Measurements from ENCODE around the gene PPFIA3.
"Not testable (repeated sequence)": the region's sequence is repeated elsewhere in the genome, so short reads cannot be mapped to it uniquely, and the experiment has no call there.

The PPFIA3 gene

GRCh38 chr19:49142866-49143335 is 23.6 kb downstream of the PPFIA3 start:
- no peak overlapping the region for H3K27ac Mint-ChIP-seq
- H3K36me3 Mint-ChIP-seq (ENCODE audit: low read depth), result no peaks in the 10 kb centered on the region
- peak overlapping the region; percentile 71 for H3K4me3 Mint-ChIP-seq
- intact Hi-C loops (cut with micrococcal nuclease), result no loop called here
- peaks cover 52% of the 10 kb centered on the region for H3K27me3 Mint-ChIP-seq
- peaks cover 24% of the 10 kb centered on the region for H3K4me1 Mint-ChIP-seq (ENCODE audit: low read depth)
- no peaks in the 10 kb centered on the region for H3K9me3 Mint-ChIP-seq

- peaks cover 48% of the 10 kb centered on the region for H3K4me1 Mint-ChIP-seq (ENCODE audit: low read depth)
- peak overlapping the region; percentile 45 for H3K4me3 Mint-ChIP-seq
- no peaks in the 10 kb centered on the region for H3K36me3 Mint-ChIP-seq (ENCODE audit: low read depth)
- intact Hi-C loops (cut with micrococcal nuclease), result loop anchor here (2.0 kb wide), 1 partner anchor 49 kb away; no protein-coding TSS in a partner anchor
- H3K27me3 Mint-ChIP-seq, result peaks cover 77% of the 10 kb centered on the region
- no peak overlapping the region for H3K27ac Mint-ChIP-seq
- no peaks in the 10 kb centered on the region for H3K9me3 Mint-ChIP-seq
Measured at GRCh38 chr19:49145573-49146407, 26.4 kb downstream of the PPFIA3 start.

DNA sequence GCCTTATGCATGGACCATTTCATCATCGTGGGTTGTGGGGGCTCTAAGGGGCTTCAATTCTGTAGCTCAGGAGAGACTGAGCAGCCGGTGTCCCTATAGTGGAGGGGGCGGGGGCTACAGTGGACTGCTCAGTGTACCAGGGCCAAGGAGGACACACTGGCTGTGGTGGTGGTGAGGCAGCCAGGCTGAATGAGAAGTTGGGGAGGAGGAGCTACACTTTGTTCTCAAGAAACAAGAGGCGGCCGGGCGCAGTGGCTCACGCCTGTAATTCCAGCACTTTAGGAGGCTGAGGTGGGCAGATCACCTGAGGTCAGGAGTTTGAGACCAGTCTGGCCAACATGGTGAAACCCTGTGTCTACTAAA is 27.0 kb downstream of the PPFIA3 start:
- H3K27me3 Mint-ChIP-seq, result peaks cover 80% of the 10 kb centered on the region
- not testable (repeated sequence) for H3K36me3 Mint-ChIP-seq (ENCODE audit: low read depth); H3K27ac Mint-ChIP-seq; H3K4me3 Mint-ChIP-seq; H3K9me3 Mint-ChIP-seq
- peaks cover 49% of the 10 kb centered on the region for H3K4me1 Mint-ChIP-seq (ENCODE audit: low read depth)
- intact Hi-C loops (cut with micrococcal nuclease), result loop anchor here (2.0 kb wide), 1 partner anchor 50 kb away; no protein-coding TSS in a partner anchor

GRCh38 chr19:49148044-49148682 is 28.8 kb downstream of the PPFIA3 start:
- H3K36me3 Mint-ChIP-seq (ENCODE audit: low read depth), result no peaks in the 10 kb centered on the region
- H3K4me3 Mint-ChIP-seq, result peak overlapping the region; percentile 57
- intact Hi-C loops (cut with micrococcal nuclease), result loop anchor here (2.0 kb wide), 1 partner anchor 29 kb away; the partner anchor contains the start of genes C19orf73 and PPFIA3
- H3K27me3 Mint-ChIP-seq, result peaks cover 81% of the 10 kb centered on the region
- no peak overlapping the region for H3K27ac Mint-ChIP-seq
- peaks cover 53% of the 10 kb centered on the region for H3K4me1 Mint-ChIP-seq (ENCODE audit: low read depth)
- no peaks in the 10 kb centered on the region for H3K9me3 Mint-ChIP-seq

DNA sequence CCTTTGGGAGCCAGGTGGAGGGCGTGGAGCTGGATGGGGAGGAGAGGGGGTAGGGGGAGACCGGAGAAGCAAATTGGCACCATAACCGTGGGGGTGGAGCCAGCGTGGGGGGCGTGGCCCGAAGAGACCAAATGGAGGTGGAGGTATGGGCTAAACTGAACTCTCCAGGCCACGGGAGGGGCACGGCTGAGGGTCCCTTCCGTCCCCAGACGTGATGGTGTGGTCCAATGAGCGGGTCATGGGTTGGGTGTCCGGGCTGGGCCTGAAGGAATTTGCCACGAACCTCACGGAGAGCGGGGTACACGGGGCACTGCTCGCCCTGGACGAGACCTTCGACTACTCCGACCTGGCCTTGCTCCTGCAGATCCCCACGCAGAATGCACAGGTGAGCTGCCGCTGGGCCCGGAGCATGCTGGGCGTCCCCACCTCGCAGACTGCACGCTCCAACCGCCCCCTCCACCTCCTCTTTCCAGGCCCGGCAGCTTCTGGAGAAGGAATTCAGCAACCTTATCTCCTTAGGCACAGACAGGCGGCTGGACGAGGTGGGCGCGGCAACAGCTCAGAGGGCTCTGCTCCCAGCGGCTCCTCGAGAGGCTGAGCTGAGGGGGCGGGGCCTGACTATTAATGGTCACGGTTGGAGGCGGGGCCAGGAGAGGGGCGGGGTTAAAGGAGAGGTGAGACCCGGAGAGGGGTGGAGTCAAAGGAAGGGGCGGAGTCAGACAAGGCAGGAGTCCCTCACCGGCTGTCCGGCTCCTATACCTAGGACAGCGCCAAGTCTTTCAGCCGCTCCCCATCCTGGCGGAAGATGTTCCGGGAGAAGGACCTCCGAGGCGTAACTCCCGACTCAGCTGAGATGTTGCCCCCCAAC is 29.7 kb downstream of the PPFIA3 start:
- no peaks in the 10 kb centered on the region for H3K36me3 Mint-ChIP-seq (ENCODE audit: low read depth)
- peaks cover 4% of the 10 kb centered on the region for H3K9me3 Mint-ChIP-seq
- intact Hi-C loops (cut with micrococcal nuclease), result loop anchor here (2.0 kb wide), 1 partner anchor 30 kb away; the partner anchor contains the start of genes C19orf73 and PPFIA3
- H3K4me1 Mint-ChIP-seq (ENCODE audit: low read depth), result peaks cover 59% of the 10 kb centered on the region
- H3K27me3 Mint-ChIP-seq, result peaks cover 86% of the 10 kb centered on the region
- H3K4me3 Mint-ChIP-seq, result peak overlapping the region; percentile 85
- peak overlapping the region; percentile 87 for H3K27ac Mint-ChIP-seq

DNA sequence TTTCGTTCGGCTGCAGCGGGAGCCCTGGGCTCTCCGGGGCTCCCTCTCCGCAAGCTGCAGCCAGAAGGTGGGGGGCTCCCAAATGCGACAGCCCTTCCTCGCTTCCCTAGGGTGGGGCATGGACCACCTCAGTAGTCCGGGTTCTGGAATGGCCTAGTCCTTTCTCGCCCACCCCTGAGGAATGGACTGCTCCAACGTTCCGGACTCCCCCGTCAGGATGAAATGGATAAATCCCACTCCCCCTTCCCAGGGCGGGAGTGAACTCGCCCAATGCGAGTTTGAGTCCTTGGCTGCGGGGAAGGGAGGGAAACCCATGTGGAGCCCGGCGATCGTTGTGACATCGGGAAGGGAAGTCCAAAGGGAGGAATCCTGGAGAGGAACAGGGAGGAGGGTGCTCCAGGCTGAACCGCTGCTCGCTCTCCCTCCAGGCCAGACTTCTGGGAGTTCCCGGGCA is 30.3 kb downstream of the PPFIA3 start:
- intact Hi-C loops (cut with micrococcal nuclease), result loop anchor here (2.0 kb wide), 1 partner anchor 31 kb away; the partner anchor contains the start of genes C19orf73 and PPFIA3
- Mint-ChIP-seq H3K27me3 (peaks cover 93% of the 10 kb centered on the region), H3K9me3 (peaks cover 11% of the 10 kb centered on the region)

GRCh38 chr19:49150106-49150943 is 31.0 kb downstream of the PPFIA3 start:
- peak overlapping the region; percentile 85 for H3K4me3 Mint-ChIP-seq
- H3K36me3 Mint-ChIP-seq (ENCODE audit: low read depth), result no peaks in the 10 kb centered on the region
- peaks cover 97% of the 10 kb centered on the region for H3K27me3 Mint-ChIP-seq
- peaks cover 68% of the 10 kb centered on the region for H3K4me1 Mint-ChIP-seq (ENCODE audit: low read depth)
- peaks cover 13% of the 10 kb centered on the region for H3K9me3 Mint-ChIP-seq
- peak overlapping the region; percentile 87 for H3K27ac Mint-ChIP-seq
- intact Hi-C loops (cut with micrococcal nuclease), result no loop called here

More for the DNA sequence above, 30.3 kb downstream of the PPFIA3 start:
- H3K4me1 Mint-ChIP-seq (ENCODE audit: low read depth), result peaks cover 61% of the 10 kb centered on the region
- peak overlapping the region; percentile 87 for H3K27ac Mint-ChIP-seq
- no peaks in the 10 kb centered on the region for H3K36me3 Mint-ChIP-seq (ENCODE audit: low read depth)
- peak overlapping the region; percentile 85 for H3K4me3 Mint-ChIP-seq

GRCh38 chr19:49150944-49151243 is 31.6 kb downstream of the PPFIA3 start:
- intact Hi-C loops (cut with micrococcal nuclease), result no loop called here
- Mint-ChIP-seq H3K9me3 (peaks cover 13% of the 10 kb centered on the region), H3K27me3 (peaks cover 97% of the 10 kb centered on the region), H3K27ac (no peak overlapping the region), H3K4me1 (ENCODE audit: low read depth) (peaks cover 69% of the 10 kb centered on the region), H3K36me3 (ENCODE audit: low read depth) (no peaks in the 10 kb centered on the region), H3K4me3 (peak overlapping the region; percentile 85)

DNA sequence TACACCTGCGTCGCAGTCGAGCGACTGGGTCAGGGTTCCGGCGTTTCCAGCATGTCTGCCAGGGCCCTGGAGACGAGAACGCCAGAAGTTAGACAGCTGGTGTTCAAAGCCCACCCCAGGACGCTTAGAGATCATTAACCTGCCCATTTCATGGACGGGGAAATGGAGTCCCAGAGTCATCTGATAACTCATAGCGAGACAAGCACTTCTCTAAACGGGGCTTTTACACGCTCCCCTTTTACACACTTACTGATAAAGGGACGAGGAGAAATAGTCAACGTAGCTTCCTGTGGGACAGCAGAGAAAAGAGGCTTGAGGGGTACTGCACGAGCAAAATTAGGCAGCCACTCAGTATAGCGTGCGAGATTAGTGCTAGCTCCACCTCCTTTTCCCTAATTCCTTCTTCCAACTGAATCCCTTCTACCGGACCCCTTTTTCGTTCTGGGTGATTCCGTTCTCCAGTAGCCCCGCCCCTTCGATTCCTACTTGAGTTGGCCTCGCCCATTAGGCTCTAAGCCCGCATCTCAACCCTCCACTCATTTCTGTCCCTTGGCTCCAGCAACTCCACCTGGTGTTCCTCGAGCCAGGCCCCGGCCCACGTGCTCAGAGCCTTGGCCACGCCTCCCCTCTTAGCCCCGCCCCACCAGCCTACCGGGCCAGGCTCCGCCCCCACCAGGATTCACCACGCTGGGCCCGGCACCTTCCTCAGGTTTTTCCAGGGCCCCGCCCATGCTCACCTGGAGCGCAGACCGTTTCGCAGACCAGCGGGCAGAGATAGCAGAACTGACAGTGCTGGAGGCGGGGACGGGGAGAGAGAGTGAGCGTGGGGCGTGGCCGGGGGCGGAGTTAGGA is 32.1 kb downstream of the PPFIA3 start:
- intact Hi-C loops (cut with micrococcal nuclease), result no loop called here
- Mint-ChIP-seq H3K4me1 (ENCODE audit: low read depth) (peaks cover 67% of the 10 kb centered on the region), H3K27me3 (peaks cover 97% of the 10 kb centered on the region), H3K4me3 (peak overlapping the region; percentile 45), H3K27ac (no peak overlapping the region), H3K9me3 (peaks cover 13% of the 10 kb centered on the region), H3K36me3 (ENCODE audit: low read depth) (no peaks in the 10 kb centered on the region)

- Mint-ChIP-seq H3K4me1 (ENCODE audit: low read depth) (peaks cover 69% of the 10 kb centered on the region), H3K4me3 (no peak overlapping the region), H3K36me3 (ENCODE audit: low read depth) (no peaks in the 10 kb centered on the region), H3K27me3 (peaks cover 94% of the 10 kb centered on the region), H3K27ac (no peak overlapping the region), H3K9me3 (peaks cover 13% of the 10 kb centered on the region)
- intact Hi-C loops (cut with micrococcal nuclease), result no loop called here
Measured at GRCh38 chr19:49152119-49152550, 32.8 kb downstream of the PPFIA3 start.

- H3K36me3 Mint-ChIP-seq (ENCODE audit: low read depth), result peaks cover 7% of the 10 kb centered on the region
- H3K4me1 Mint-ChIP-seq (ENCODE audit: low read depth), result peaks cover 75% of the 10 kb centered on the region
- H3K27me3 Mint-ChIP-seq, result peaks cover 89% of the 10 kb centered on the region
- H3K4me3 Mint-ChIP-seq, result no peak overlapping the region
- H3K27ac Mint-ChIP-seq, result no peak overlapping the region
- peaks cover 13% of the 10 kb centered on the region for H3K9me3 Mint-ChIP-seq
- intact Hi-C loops (cut with micrococcal nuclease), result no loop called here
Measured at GRCh38 chr19:49153167-49153809, 33.9 kb downstream of the PPFIA3 start.

- H3K4me1 Mint-ChIP-seq (ENCODE audit: low read depth), result peaks cover 69% of the 10 kb centered on the region
- peaks cover 12% of the 10 kb centered on the region for H3K36me3 Mint-ChIP-seq (ENCODE audit: low read depth)
- H3K27me3 Mint-ChIP-seq, result peaks cover 87% of the 10 kb centered on the region
- no peak overlapping the region for H3K4me3 Mint-ChIP-seq
- peaks cover 13% of the 10 kb centered on the region for H3K9me3 Mint-ChIP-seq
- H3K27ac Mint-ChIP-seq, result no peak overlapping the region
- intact Hi-C loops (cut with micrococcal nuclease), result no loop called here
Measured at GRCh38 chr19:49154279-49154678, 34.9 kb downstream of the PPFIA3 start.
